Pancreas (tissue), 10 donors: ENCODE results near the gene NISCH. TPM values are rescaled to one million over a fixed set of nuclear protein-coding genes. Genes with fewer than 3 reads are reported as not detected.
A peak's percentile ranks its signal among the peaks of the same experiment; 100 is the strongest.

Experiments
- ATAC-seq, 4 donors: fragments of 200-7000 bp; cut with Tn5 transposase; one replicate each; pipeline versions ENCODE4 v1.8.0 to v1.9.1; 2020; ENCODE audit warnings: mild to moderate bottlenecking in 4 of 4, moderate library complexity in 4 of 4
- DNase-seq, 6 donors: peaks; one replicate each; pipeline ENCODE4 v3.0.0-alpha.2; 2020
- FAIRE-seq: peaks from 2 replicates; lab custom pipeline; 2012; peaks lifted over from hg19 to GRCh38; lab: Jason Lieb, UNC
- H3K27ac ChIP-seq, 4 donors: fragments of 200-600 bp; sonication (generic); 1 replicate in 3 of 4; 2 replicates in 1 of 4; pipeline versions ENCODE4 v1.5.0 to v1.8.0; 2020
- H3K27me3 ChIP-seq, 4 donors: fragments of 200-600 bp; one replicate each; pipeline ENCODE4 v1.8.0; 2021
- H3K36me3 ChIP-seq, 3 donors: fragments of 200-600 bp; sonication (generic) in 1 of 3; one replicate each; pipeline versions ENCODE4 v1.5.0 to v1.8.0; 2020 to 2021
- H3K4me1 ChIP-seq, 3 donors: fragments of 200-600 bp; one replicate each; pipeline ENCODE4 v1.8.0; 2021
- H3K4me3 ChIP-seq, 4 donors: fragments of 200-600 bp; sonication (generic) in 2 of 4; one replicate each; pipeline versions ENCODE4 v1.5.0 to v1.8.0; 2020 to 2021
- H3K9me3 ChIP-seq, 4 donors: fragments of 200-600 bp; one replicate each; pipeline ENCODE4 v1.8.0; 2021
- whole genome bisulfite sequencing, 2 donors: extraction: QIAGEN DNeasy Blood & Tissue Kit; methylation state at CpG; one replicate each; pipeline ENCODE4 v1.1.7; 2013; 5-methylcytosine and 5-hydroxymethylcytosine counted together
- intact Hi-C, 3 donors: fragments of 100-400 bp; cut with DNase I; formaldehyde crosslinking; loops; one replicate each; pipeline versions ENCODE4 v1.11.1 to v1.14.2; 2022
- polyA plus RNA-seq, 2 donors: library from polyadenylated mRNA; stranded (reverse); fragments of 200-250 nt; gene quantifications; one replicate each; pipeline ENCODE4 v1.2.3, GENCODE V29; 2013
- total RNA-seq, 6 donors: library from RNA; stranded (reverse); fragmentation: NEBNext Ultra II Directional in 4 of 6; extraction: Animal tissue kit (Norgen Biotek cat#: 25700) in 4 of 6; gene quantifications; one replicate each; pipeline versions ENCODE4 v1.2.1 to v1.2.4, GENCODE V29; 2021 to 2023
- TF ChIP-seq, protein P1 (sequence below), 4 donors: fragments of 200-600 bp; sonication (generic) in 3 of 4; IDR thresholded peaks; one replicate each; pipeline versions ENCODE4 v1.5.0 to v1.8.0; 2021; ENCODE audit warnings: antibody characterized with exemption in 4 of 4
- donor health status: healthy with polysubstance abuse.
- donor health status: DM: no; HTN: no; CAD: no; lungs with moderate emphysema.
- donor health status: DM: no; HTN: no; CAD: no.
- donor health status: control.
- donor health status: control.
- donor health status: Bipolar disorder and iron deficiency.
- donor health status: DM: yes; HTN: yes; CAD: no.
- donor health status: DM: no; HTN: no; CAD: no.
- donor health status: DM: no; HTN: no; CAD: no.
- donor health status: DM: yes; HTN: yes; CAD: no.

The NISCH gene
- total and polyA plus RNA-seq, 8 donors, result 24.4 to 109 (median 37.6) TPM

DNA sequence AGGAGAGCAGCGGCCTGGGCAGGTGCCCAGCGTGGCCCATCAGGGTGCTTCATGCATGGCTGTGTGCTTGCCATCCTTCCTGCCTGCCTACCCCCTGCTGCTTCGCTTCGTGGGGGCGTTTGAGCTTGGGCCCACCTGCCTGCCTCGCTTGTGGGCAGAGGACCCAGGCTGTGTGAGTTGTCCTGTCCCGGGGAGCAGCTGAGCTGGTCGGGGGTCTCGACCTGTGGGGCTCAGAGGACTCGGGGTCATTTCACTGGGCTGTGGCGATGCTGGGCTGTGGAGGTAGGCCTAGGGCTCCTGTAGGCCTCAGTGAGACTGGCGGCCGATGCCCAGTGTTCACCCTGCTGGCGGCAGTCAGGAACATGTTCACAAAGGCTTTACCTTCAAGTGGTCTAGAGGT is 27.7 kb downstream of the NISCH start:
- 84 to 85% methylated on average over 14 of the region's 14 CpGs for WGBS, 2 donors
- no peak for DNase-seq
- ATAC-seq, result no peak
- intact Hi-C loops, result no loop called here
- Histone ChIP-seq H3K36me3 (peaks cover 0 to 48% (median 24%) of the 10 kb centered on the region in 3 donors), H3K4me3 (no peak overlapping the region), H3K27me3 (no peaks in the 10 kb centered on the region), H3K27ac (no peak overlapping the region), H3K9me3 (no peaks in the 10 kb centered on the region), H3K4me1 (no peaks in the 10 kb centered on the region)
- FAIRE-seq, result no peak
- TF ChIP-seq, protein P1, sequence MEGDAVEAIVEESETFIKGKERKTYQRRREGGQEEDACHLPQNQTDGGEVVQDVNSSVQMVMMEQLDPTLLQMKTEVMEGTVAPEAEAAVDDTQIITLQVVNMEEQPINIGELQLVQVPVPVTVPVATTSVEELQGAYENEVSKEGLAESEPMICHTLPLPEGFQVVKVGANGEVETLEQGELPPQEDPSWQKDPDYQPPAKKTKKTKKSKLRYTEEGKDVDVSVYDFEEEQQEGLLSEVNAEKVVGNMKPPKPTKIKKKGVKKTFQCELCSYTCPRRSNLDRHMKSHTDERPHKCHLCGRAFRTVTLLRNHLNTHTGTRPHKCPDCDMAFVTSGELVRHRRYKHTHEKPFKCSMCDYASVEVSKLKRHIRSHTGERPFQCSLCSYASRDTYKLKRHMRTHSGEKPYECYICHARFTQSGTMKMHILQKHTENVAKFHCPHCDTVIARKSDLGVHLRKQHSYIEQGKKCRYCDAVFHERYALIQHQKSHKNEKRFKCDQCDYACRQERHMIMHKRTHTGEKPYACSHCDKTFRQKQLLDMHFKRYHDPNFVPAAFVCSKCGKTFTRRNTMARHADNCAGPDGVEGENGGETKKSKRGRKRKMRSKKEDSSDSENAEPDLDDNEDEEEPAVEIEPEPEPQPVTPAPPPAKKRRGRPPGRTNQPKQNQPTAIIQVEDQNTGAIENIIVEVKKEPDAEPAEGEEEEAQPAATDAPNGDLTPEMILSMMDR (IDR thresholded peaks at IDR 0.05), result no peak

DNA sequence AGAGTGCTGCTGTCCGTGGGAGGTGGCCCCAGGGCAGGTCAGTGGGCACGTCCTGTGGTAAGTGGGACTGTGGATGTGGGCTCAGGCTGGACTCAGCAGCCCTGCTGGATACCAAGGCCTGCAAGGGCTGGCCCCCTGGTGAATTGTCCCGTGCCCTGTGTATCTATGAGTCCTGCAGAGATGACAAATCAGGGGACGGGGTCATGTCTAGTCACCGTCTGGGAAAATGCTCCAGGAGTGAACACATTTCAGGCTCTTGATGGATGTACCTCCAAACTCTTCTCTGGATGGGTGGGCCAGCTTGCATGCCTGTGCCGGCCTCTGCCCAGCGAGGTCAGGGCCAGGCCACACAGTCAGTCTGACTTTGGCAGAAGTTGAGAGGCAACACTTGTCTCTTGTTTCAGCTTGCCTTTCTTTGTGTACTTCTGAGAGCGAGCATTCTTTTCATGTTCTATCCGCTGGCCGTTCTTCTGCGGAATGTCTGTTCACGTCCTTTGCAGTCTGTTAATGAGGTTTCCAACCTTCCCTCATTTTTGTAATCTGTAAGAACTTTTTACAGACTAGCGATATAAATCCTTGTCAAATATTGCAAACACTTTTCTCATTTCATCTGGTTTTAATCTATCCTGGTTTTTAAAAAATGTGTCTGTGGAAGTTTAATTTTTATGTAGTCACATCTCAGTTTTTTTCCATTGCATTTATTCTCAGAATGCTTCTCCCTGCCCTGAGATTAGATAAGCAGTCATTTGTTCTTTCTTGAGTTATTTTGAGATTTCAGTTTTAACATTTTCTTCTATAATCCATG is 28.4 kb downstream of the NISCH start:
- DNase-seq (no peak), FAIRE-seq (no peak), ATAC-seq (no peak)
- intact Hi-C loops, result no loop called here
- TF ChIP-seq, protein P1 (IDR thresholded peaks at IDR 0.05), result no peak
- H3K4me1 ChIP-seq, result no peaks in the 10 kb centered on the region
- 89 to 94% methylated on average over 13 of the region's 13 CpGs for WGBS, 2 donors
- H3K27me3 ChIP-seq, result no peaks in the 10 kb centered on the region
- H3K4me3 ChIP-seq, result no peak overlapping the region
- H3K36me3 ChIP-seq, result peaks cover 0 to 50% (median 20%) of the 10 kb centered on the region in 3 donors
- no peak overlapping the region for H3K27ac ChIP-seq
- no peaks in the 10 kb centered on the region for H3K9me3 ChIP-seq

DNA sequence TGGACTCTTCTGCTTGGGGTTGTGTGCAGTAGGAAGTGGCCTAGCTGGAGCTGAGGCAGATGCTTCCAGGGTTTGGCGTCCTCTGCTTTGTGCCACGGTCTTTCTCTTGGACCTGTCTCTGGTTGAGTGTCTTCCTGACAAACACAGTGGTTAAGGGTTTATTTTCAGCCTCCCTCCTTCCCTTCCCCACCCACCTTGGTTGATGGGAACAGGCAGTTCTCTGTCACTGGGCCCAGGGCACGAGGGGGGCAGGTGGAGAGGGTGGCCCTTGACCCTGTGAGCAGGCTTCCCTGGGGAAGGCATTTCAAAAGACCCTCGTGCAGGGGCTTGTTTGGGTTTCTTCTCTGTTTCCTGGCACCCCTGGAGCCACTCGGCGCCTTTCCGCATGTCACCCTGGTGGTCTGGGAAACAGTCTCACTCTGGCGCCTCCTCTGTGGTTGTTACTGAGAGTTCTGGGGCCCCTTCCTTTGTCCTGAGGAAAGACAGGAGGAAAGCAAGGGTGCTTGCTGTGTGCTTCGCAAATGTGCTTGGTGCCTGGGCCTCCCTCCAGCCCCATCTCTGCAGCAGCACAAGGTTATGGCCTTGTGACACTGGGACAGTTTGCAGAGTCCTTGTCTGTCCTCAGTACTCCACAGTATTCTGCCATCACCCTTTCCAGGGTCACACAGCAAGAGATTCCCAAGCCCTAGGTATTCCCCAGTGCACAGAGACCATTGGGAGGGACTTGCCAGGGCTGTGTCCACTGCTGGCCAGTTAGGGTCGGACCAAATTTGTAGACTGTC is 29.5 kb downstream of the NISCH start:
- DNase-seq (no peak), FAIRE-seq (no peak), ATAC-seq (no peak)
- Histone ChIP-seq H3K27ac (no peak overlapping the region), H3K36me3 (peaks cover 0 to 50% (median 9%) of the 10 kb centered on the region in 3 donors), H3K4me1 (no peaks in the 10 kb centered on the region), H3K9me3 (no peaks in the 10 kb centered on the region), H3K27me3 (no peaks in the 10 kb centered on the region), H3K4me3 (no peak overlapping the region)
- WGBS, 2 donors, result 88 to 92% methylated on average over 10 of the region's 10 CpGs
- TF ChIP-seq, protein P1 (IDR thresholded peaks at IDR 0.05), result no peak
- intact Hi-C loops, result no loop called here

DNA sequence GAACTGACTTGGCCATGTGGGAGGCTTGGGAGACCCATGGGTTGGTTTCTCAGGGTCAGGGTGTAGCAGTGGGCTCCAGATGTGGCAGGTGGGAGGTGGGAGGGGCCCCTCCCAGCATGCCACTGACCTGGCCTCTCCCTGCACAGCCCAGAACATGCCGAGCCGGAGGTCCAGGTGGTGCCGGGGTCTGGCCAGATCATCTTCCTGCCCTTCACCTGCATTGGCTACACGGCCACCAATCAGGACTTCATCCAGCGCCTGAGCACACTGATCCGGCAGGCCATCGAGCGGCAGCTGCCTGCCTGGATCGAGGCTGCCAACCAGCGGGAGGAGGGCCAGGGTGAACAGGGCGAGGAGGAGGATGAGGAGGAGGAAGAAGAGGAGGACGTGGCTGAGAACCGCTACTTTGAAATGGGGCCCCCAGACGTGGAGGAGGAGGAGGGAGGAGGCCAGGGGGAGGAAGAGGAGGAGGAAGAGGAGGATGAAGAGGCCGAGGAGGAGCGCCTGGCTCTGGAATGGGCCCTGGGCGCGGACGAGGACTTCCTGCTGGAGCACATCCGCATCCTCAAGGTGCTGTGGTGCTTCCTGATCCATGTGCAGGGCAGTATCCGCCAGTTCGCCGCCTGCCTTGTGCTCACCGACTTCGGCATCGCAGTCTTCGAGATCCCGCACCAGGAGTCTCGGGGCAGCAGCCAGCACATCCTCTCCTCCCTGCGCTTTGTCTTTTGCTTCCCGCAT is 31.8 kb downstream of the NISCH start:
- Histone ChIP-seq H3K27me3 (no peaks in the 10 kb centered on the region), H3K9me3 (no peaks in the 10 kb centered on the region), H3K36me3 (peaks cover under 1 to 53% (median 1%) of the 10 kb centered on the region in 3 donors), H3K4me1 (no peaks in the 10 kb centered on the region), H3K4me3 (no peak overlapping the region), H3K27ac (no peak overlapping the region)
- ATAC-seq (no peak), FAIRE-seq (no peak), DNase-seq (peak in 2 of 6 donors; percentile 17 to 54)
- intact Hi-C loops, result no loop called here
- TF ChIP-seq, protein P1 (IDR thresholded peaks at IDR 0.05), result no peak
- WGBS, 2 donors, result 94% methylated on average over 31 of the region's 31 CpGs
